Lower lobe of right lung (tissue), 2 donors: ENCODE results near the gene ADGRG4. TPM values are rescaled to one million over a fixed set of nuclear protein-coding genes. Genes with fewer than 3 reads are reported as not detected.

Source experiments
- ATAC-seq, 2 donors: fragments of 200-7000 bp; cut with Tn5 transposase; one replicate each; pipeline ENCODE4 v1.9.1; 2020 to 2022; ENCODE audit warnings: mild to moderate bottlenecking in 2 of 2, moderate library complexity in 2 of 2
- DNase-seq: peaks from one replicate; pipeline ENCODE4 v3.0.0-alpha.2; 2020
- H3K27ac ChIP-seq: fragments of 200-600 bp; one replicate; pipeline ENCODE4 v1.8.0; 2022
- H3K27me3 ChIP-seq: fragments of 200-600 bp; one replicate; pipeline ENCODE4 v1.8.0; 2022; ENCODE audit warnings: low read depth
- H3K36me3 ChIP-seq: fragments of 200-600 bp; one replicate; pipeline ENCODE4 v1.8.0; 2022; ENCODE audit warnings: mild to moderate bottlenecking
- H3K4me1 ChIP-seq: fragments of 200-600 bp; one replicate; pipeline ENCODE4 v1.8.0; 2022
- H3K4me3 ChIP-seq: fragments of 200-600 bp; one replicate; pipeline ENCODE4 v1.8.0; 2022; ENCODE audit warnings: mild to moderate bottlenecking
- H3K9me3 ChIP-seq: fragments of 200-600 bp; one replicate; pipeline ENCODE4 v1.8.0; 2022
- CTCF ChIP-seq: fragments of 200-600 bp; IDR thresholded peaks from one replicate; pipeline ENCODE4 v1.8.0; 2022; ENCODE audit warnings: antibody characterized with exemption, mild to moderate bottlenecking
- intact Hi-C: fragments of 100-400 bp; cut with DNase I; formaldehyde crosslinking; loops from one replicate; pipeline ENCODE4 v1.11.0; 2022
- total RNA-seq: library from RNA; stranded (reverse); fragmentation: NEBNext Ultra II Directional; extraction: Animal tissue kit (Norgen Biotek cat#: 25700); gene quantifications from one replicate; pipeline ENCODE4 v1.2.1, GENCODE V29; 2021
- donor health status: DM: no; HTN: yes; CAD: no; lungs with severe emphysema.

ADGRG4 gene
- total RNA-seq, 1 donor from 2014 or later = 0.27 TPM

- H3K27ac ChIP-seq = no peak overlapping the region
- no peaks in the 10 kb centered on the region for H3K36me3 ChIP-seq
- TF ChIP-seq CTCF = peak; percentile 67
- DNase-seq = no peak
- intact Hi-C loops = no loop called here
- no peaks in the 10 kb centered on the region for H3K4me1 ChIP-seq
- H3K4me3 ChIP-seq = no peak overlapping the region
- ATAC-seq = peak in 1 of 2 donors; percentile 64
- no peaks in the 10 kb centered on the region for H3K27me3 ChIP-seq
- no peaks in the 10 kb centered on the region for H3K9me3 ChIP-seq
These were observed 32.4 kb upstream of the ADGRG4 start for GRCh38 chrX:136268051-136269048.

GRCh38 chrX:136269921-136270320, 30.8 kb upstream of the ADGRG4 start:
- no peak for TF ChIP-seq CTCF
- no peaks in the 10 kb centered on the region for H3K36me3 ChIP-seq
- DNase-seq (no peak), ATAC-seq (no peak)
- intact Hi-C loops = no loop called here
- no peaks in the 10 kb centered on the region for H3K4me1 ChIP-seq
- H3K27me3 ChIP-seq = no peaks in the 10 kb centered on the region
- H3K27ac ChIP-seq = no peak overlapping the region
- H3K4me3 ChIP-seq = no peak overlapping the region
- H3K9me3 ChIP-seq = no peaks in the 10 kb centered on the region

- ATAC-seq = no peak
These were observed 29.5 kb upstream of the ADGRG4 start for GRCh38 chrX:136271300-136271699.

GRCh38 chrX:136272325-136272724, 28.4 kb upstream of the ADGRG4 start:
- Histone ChIP-seq H3K4me3 (no peak overlapping the region), H3K36me3 (no peaks in the 10 kb centered on the region), H3K27ac (no peak overlapping the region), H3K9me3 (no peaks in the 10 kb centered on the region), H3K4me1 (no peaks in the 10 kb centered on the region), H3K27me3 (no peaks in the 10 kb centered on the region)
- no peak for DNase-seq
- intact Hi-C loops = no loop called here
- no peak for TF ChIP-seq CTCF
- ATAC-seq = no peak

More at GRCh38 chrX:136271300-136271699, 29.5 kb upstream of the ADGRG4 start:
- Histone ChIP-seq H3K27ac (no peak overlapping the region), H3K27me3 (no peaks in the 10 kb centered on the region), H3K4me1 (no peaks in the 10 kb centered on the region), H3K9me3 (no peaks in the 10 kb centered on the region), H3K4me3 (no peak overlapping the region), H3K36me3 (no peaks in the 10 kb centered on the region)
- TF ChIP-seq CTCF = no peak
- DNase-seq = no peak
- intact Hi-C loops = no loop called here

- no peaks in the 10 kb centered on the region for H3K36me3 ChIP-seq
- intact Hi-C loops = no loop called here
- no peak for TF ChIP-seq CTCF
- no peak overlapping the region for H3K27ac ChIP-seq
- H3K4me3 ChIP-seq = no peak overlapping the region
- ATAC-seq = no peak
- no peak for DNase-seq
- no peaks in the 10 kb centered on the region for H3K27me3 ChIP-seq
- H3K4me1 ChIP-seq = no peaks in the 10 kb centered on the region
- H3K9me3 ChIP-seq = no peaks in the 10 kb centered on the region
These were observed 26.8 kb upstream of the ADGRG4 start for GRCh38 chrX:136273986-136274385.
